HFF-Myc (cell line): Measurements from ENCODE around the gene SPARC.
A peak's percentile ranks its signal among the peaks of the same experiment; 100 is the strongest.

Source experiments
- DNase-seq: peaks from one replicate; pipeline ENCODE4 v3.0.0-alpha.2; 2011; ENCODE audit warnings: low read depth; ENCODE audit errors: extremely low read depth
- H3K4me3 ChIP-seq: replicated peaks from 2 replicates; pipeline ENCODE4 v1.5.1; 2011; ENCODE audit warnings: low read depth, mild to moderate bottlenecking, control low read depth, low read length
- TF ChIP-seq, protein P1 (sequence below): IDR thresholded peaks from 2 replicates; pipeline ENCODE4 v1.5.1; 2012; ENCODE audit warnings: mild to moderate bottlenecking, low read depth, low read length, control low read depth; ENCODE audit errors: missing control alignments

The SPARC gene

DNA sequence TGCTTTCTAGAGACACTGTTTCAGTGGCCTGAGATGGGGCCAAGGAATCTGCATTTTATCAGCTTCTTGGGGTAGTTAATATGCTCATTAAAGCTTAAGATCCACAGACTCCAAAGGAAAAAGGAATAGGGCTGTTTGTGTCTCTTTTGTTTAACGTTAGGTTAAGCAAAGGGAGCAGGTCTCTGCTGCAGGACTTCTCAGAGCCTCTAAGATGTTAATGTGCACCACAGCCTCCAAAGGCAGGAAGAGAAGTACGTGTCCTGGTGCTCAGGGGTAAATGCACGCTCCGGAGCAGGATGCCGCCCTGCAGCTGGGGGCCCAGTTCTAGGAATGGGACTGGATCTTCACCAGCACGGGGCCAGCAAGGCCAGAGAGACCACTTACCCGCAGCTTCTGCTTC is 19.6 kb downstream of the SPARC start:
- TF ChIP-seq, protein P1, sequence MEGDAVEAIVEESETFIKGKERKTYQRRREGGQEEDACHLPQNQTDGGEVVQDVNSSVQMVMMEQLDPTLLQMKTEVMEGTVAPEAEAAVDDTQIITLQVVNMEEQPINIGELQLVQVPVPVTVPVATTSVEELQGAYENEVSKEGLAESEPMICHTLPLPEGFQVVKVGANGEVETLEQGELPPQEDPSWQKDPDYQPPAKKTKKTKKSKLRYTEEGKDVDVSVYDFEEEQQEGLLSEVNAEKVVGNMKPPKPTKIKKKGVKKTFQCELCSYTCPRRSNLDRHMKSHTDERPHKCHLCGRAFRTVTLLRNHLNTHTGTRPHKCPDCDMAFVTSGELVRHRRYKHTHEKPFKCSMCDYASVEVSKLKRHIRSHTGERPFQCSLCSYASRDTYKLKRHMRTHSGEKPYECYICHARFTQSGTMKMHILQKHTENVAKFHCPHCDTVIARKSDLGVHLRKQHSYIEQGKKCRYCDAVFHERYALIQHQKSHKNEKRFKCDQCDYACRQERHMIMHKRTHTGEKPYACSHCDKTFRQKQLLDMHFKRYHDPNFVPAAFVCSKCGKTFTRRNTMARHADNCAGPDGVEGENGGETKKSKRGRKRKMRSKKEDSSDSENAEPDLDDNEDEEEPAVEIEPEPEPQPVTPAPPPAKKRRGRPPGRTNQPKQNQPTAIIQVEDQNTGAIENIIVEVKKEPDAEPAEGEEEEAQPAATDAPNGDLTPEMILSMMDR = no peak
- no peak for DNase-seq
- no peak overlapping the region for H3K4me3 ChIP-seq

DNA sequence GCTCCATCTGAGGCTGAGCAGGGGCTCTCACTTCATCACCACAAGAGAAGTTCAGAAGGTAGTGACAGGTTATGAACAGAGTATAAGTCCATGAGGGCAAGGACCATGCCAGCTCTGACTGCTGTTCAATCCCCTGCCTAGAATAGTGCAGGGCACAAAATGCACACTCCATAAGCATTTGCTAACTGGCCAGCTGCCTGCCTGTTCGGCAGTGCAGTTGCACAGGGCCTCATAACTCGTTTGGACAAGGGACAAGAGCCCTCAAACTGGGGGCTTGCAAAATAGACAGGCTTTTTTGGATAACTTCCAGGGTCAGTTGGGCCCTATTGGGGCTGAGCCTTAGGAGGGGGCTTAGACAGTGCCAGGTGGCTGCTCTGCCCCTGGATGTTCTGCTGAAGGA is 21.1 kb downstream of the SPARC start:
- no peak overlapping the region for H3K4me3 ChIP-seq
- no peak for DNase-seq
- TF ChIP-seq, protein P1 = no peak

DNA sequence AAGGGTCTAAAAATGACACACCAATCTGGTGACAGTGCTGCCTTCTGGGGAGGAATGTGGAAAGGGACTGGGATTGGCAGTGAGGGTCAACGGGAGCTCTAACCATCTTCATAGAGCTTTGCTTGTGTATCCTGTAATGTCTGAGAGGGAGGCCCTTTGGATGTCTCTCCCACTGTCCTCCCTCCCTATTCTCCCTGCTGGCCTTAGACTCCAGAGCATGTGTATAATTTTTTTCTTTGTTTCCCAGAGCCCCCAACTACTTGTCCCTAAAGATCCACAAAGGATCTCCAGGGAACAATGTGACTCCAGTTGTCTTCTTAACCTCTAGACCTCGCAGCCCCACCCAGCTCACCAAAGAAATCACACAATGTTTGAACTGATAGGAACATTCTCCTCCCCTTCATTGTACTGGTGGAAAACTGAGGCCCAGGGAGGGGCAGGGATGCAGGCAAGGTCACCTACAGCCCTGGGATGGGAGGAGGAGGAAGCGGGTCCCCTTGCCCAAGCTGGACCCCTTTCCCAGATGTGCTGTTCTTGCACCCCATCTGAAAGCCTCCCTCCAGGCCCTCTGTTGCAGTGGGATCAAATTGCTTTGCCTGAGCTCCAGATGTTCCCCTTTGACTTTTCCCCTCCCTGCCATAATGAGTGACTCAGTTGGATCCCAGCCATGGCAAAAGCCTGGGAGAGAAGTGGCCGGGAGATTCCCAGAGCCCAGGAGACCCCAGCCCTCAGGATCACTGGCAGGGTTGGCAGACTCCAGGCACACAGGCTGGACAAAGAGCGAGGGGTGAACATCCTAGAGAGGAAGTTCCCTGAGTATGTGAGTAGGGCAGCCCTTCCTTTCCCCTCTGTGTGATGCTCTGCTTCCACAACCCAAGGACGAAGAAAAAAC is 21.8 kb downstream of the SPARC start:
- peak; percentile 89 for DNase-seq
- H3K4me3 ChIP-seq = no peak overlapping the region
- TF ChIP-seq, protein P1 = no peak

DNA sequence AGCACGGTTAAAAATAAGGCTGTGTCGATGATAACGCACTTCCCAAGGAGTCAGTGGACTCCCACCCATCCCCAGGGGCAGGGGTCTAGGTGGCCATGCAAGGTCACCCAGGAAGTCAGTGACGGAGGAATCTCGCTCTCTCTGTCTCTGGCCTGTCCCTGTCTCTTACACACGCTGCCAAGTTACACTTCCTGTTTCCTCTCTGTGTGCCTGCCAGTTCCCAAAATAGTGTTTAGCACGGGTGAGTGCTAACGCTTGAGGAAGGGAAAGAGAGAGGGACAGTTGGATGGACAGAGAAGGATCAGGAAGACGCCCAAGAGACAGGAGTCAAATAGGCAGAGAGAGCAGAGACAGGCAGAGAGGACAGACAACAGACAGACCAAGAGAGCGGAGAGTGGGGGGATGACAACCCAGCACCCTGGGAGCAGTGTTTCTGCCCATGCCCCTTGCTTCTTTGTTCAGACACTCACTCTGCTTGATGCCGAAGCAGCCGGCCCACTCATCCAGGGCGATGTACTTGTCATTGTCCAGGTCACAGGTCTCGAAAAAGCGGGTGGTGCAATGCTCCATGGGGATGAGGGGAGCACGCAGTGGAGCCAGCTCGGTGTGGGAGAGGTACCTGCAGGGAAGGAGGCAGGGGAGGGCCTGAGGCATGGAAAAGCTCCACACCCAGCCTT is 23.0 kb downstream of the SPARC start:
- TF ChIP-seq, protein P1 = no peak
- no peak overlapping the region for H3K4me3 ChIP-seq
- no peak for DNase-seq

DNA sequence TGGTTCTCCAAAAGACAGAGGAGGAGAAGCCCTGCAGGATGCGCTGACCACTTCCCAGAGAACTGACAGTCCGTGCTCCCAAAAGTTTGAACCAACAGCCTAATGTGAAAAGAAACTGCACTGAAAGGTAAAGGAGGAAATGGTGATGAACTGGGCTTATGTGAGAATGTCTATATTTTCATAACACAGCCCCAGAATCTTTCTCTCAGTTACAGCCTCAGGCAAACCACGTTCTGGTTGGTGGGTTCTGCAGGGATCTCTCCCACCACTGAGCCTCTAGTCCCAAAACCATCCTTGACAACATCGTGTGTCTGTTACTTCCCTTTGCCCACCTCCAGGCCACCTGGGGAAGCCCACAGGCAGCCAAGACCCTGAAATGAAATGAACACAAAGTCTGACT is 23.9 kb downstream of the SPARC start:
- DNase-seq = no peak
- H3K4me3 ChIP-seq = no peak overlapping the region
- TF ChIP-seq, protein P1 = no peak

DNA sequence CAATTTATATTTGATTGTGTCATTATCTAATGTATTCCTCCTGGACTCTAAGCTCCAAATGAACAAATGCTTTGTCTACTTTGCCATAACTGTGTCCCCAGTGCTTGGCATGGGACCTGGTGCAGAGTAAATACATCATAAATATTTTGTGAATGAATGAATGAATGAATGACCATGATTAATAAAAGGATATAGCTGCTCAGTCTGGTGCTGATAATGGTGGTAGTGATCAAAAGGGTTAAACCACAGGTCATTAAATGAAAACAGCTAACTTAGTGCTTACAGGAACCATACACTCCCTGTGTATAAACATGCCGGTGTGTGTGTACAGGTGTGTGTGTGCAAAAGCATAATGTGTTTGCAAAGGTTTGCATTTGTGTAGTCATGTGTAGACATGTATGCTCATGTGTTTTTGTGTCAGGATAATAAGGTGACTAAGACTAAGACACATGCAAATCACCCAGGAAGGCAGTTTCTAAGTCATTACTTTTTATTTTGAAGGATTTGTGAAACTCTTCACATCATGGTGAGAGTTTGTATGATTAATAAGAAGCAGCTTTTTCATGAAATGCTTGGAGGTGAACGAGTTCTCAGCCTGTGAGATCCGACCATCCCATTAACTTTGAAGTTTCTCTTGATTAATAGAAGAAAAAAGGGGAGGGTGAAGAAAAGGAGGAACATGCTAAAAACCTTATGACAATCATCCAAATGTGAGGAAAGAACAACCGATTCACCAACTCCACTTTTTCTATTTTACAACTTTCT is 24.6 kb downstream of the SPARC start:
- DNase-seq = no peak
- H3K4me3 ChIP-seq = no peak overlapping the region
- TF ChIP-seq, protein P1 = no peak
